GM12872 (cell line): Measurements from ENCODE around the gene TC2N.

Experiments used
- CTCF ChIP-seq: IDR thresholded peaks from 3 replicates; pipeline ENCODE4 v1.5.1; 2011; ENCODE audit warnings: low read depth, mild to moderate bottlenecking, low read length, moderate library complexity; ENCODE audit not compliant: insufficient read depth

The TC2N gene

GRCh38 chr14:91882369-91882768 lies 15.0 kb upstream of the TC2N start:
- TF ChIP-seq CTCF: no peak

GRCh38 chr14:91879196-91879595 lies 11.9 kb upstream of the TC2N start:
- no peak for TF ChIP-seq CTCF

- TF ChIP-seq CTCF: no peak
These were observed 10.9 kb upstream of the TC2N start for GRCh38 chr14:91878274-91878673.

- no peak for TF ChIP-seq CTCF
These were observed 10.1 kb upstream of the TC2N start for GRCh38 chr14:91877376-91877915.

- no peak for TF ChIP-seq CTCF
These were observed 9.2 kb upstream of the TC2N start for GRCh38 chr14:91876492-91876891.

GRCh38 chr14:91875525-91876286 lies 8.4 kb upstream of the TC2N start:
- no peak for TF ChIP-seq CTCF

- TF ChIP-seq CTCF: no peak
These were observed 6.4 kb upstream of the TC2N start for GRCh38 chr14:91873471-91874415.
